Tibial nerve (tissue), 3 donors: ENCODE measurements around the gene ATP5F1A.

ENCODE experiments used
- CTCF ChIP-seq, 5 experiments: fragments of 200-600 bp in 3 of 5; fragments of 450-650 bp in 2 of 5; sonication (generic) in 3 of 5; IDR thresholded peaks; one replicate each; pipeline ENCODE4 v1.5.1; 2016 to 2019; ENCODE audit warnings: antibody characterized with exemption in 5 of 5, mild to moderate bottlenecking in 3 of 5, moderate library complexity in 2 of 5
- POLR2A ChIP-seq, 2 donors: fragments of 450-650 bp; IDR thresholded peaks; one replicate each; pipeline ENCODE4 v1.6.1; 2017; ENCODE audit warnings: antibody characterized with exemption in 2 of 2, mild to moderate bottlenecking in 2 of 2, moderate library complexity in 2 of 2

- TF ChIP-seq CTCF (IDR thresholded peaks at IDR 0.05): no peak
- no peak for TF ChIP-seq POLR2A (IDR thresholded peaks at IDR 0.05)
Observed at GRCh38 chr18:46031741-46032140, 66.4 kb downstream of the ATP5F1A start.
